ENCODE results near the gene TFF1. TPM values are rescaled to one million over a fixed set of nuclear protein-coding genes. Genes with fewer than 3 reads are reported as not detected.

The TFF1 gene
- total RNA-seq, 1 experiment from 2014 or later, result not detected

DNA sequence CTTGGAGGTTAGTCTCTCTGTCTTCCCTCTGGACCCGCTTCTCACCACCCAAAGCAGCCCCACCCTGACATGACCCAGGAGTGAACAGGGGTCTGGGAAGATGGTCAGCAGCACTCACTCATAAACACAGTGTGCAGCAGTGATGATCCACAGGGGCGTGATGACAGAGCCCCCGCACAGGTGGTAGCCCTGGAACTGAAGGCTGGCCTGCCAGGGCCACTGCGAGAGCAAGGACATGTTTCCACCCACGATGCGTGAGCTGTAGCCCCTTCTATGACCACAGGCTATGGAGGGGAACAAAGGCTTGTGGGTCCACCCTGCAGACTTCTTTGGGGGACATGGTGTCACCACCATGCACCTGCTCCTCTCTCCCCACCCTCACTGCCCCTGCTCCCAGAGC lies 16.6 kb upstream of the TFF1 start:
- DNase-seq (ENCODE audit: low read depth), result no peak

- DNase-seq (ENCODE audit: low read depth), result peak; percentile 9
Observed at GRCh38 chr21:42381347-42381984, 15.1 kb upstream of the TFF1 start.

GRCh38 chr21:42379426-42380215 lies 13.3 kb upstream of the TFF1 start:
- DNase-seq (ENCODE audit: low read depth), result no peak

DNA sequence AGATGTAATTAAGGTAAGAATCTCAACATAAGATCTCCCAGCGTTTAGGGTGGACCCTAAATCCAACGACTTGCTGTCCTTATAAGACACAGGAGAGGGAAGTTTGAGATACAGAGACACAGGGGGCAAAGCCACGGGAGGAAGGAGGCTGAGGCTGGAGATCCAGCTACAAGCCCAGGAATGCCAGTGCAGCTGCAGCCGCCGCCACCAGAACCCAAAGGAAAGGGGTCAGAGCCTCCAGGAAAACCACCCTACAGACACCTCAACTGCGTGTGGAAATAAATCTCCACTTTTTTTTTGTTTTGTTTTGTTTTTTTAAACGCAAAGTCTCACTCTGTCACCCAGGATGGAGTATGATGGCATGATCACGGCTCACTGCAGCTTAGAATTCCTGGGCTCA lies 12.1 kb upstream of the TFF1 start:
- no peak for DNase-seq (ENCODE audit: low read depth)

- DNase-seq (ENCODE audit: low read depth), result no peak
Observed at GRCh38 chr21:42377951-42378340, 11.6 kb upstream of the TFF1 start.

GRCh38 chr21:42377211-42377950 lies 11.0 kb upstream of the TFF1 start:
- DNase-seq (ENCODE audit: low read depth), result no peak

GRCh38 chr21:42376338-42376982 lies 10.1 kb upstream of the TFF1 start:
- no peak for DNase-seq (ENCODE audit: low read depth)

DNA sequence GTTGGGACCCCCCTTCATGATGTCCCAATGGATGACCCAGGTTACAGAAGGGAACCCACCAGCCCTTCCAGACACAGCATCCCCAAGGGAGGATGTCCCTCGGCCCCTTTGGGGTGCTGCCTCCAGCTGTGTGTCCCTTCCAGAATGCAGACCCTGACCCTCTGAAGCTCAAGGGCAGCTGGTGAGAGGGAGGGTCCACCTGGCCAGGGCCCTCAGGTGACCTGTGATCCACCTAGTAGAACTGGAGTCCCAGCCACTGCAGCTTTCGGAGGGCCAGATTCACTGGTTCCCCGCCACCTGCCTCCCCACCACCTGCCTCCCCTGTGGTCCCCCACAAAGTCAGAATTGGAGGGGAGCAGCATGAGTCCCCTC lies 9.6 kb upstream of the TFF1 start:
- no peak for DNase-seq (ENCODE audit: low read depth)

GRCh38 chr21:42375506-42375905 lies 9.2 kb upstream of the TFF1 start:
- no peak for DNase-seq (ENCODE audit: low read depth)

DNA sequence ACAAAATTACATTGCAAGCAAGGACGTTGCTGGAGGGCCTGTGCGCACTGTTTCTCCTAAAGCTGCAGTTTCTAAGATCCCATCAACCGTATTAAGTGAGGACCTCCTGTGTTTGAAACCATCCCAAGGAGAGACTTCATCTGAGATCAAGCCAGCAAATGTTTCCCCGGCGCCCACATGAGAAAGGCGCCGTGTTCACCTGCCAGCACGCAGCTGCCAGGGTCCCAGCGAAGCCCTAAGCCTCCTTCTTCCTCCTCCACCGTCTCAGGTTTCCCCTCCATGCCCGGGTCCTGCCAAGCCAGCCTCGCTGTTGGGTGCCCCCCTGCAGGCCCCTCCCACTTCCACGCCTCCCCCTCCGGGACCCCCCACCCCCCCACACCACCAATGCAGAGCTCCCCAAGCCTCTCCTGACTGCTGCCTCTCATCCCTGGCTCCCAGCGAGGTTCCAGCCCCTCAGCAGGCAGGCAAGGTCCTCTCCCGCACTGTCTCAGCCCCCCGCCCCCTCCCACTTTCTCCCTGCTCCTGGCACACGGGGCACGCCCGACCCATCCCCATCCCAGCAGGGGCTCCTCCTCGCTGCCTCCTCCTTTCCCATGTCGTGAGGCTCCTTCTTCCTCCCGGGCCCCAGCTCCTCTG lies 8.6 kb upstream of the TFF1 start:
- no peak for DNase-seq (ENCODE audit: low read depth)

GRCh38 chr21:42374457-42374856 lies 8.1 kb upstream of the TFF1 start:
- no peak for DNase-seq (ENCODE audit: low read depth)

GRCh38 chr21:42373908-42374455 lies 7.6 kb upstream of the TFF1 start:
- no peak for DNase-seq (ENCODE audit: low read depth)

DNA sequence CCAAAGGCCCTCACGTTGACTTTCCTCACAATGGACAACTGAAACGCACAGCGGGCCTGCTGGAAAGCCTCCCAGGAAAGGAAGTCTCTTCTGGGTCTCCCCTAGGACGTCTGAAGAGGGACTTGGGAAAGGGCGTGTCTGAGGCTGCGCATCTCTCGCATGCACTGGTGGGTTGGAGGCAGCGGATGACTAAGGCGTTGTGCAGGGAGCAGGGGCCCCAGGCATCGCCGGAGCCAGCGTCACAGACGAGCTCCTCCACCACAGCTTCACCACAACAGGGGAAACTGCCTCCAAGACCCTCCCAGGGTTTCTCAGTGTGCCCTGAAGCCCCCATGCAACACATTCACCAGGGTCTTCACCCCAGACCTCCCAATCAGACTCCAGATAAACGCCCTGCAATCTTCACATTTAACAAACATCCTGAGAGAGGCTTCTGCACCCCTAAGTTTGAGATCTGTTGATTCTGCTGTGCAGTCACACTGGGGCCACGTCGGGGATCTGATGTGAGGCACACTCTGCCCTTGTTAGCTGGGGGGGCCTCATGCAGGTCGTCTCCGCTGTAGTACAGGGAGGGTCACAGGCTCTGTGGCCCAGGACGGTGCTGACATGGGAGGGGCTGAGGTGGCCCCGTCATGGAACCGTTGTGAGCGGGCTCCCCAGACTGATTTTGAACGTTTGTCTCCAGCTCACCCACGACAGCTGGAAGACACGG lies 7.0 kb upstream of the TFF1 start:
- no peak for DNase-seq (ENCODE audit: low read depth)

- no peak for DNase-seq (ENCODE audit: low read depth)
Observed at GRCh38 chr21:42370894-42371654, 4.7 kb upstream of the TFF1 start.

DNA sequence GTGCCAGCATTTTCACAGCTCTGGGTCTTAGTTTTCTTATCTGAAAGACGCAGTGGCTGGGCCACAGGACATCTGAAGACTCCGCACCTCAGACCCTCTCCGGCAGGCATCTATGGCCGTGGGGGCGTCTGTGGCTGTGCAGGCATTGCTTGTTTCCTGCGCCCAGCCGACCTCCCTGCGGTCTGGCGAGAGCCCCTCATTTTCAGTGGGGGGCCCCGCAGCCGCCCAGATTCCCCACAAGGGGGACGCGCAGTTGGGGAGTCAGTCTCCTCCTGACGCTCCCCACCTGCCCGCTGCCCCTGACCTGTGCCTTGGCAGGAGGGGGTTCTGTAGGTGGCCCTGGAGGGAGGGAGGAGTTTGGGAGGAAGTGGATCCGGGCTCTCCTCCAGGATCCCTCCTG lies 3.5 kb upstream of the TFF1 start:
- DNase-seq (ENCODE audit: low read depth), result no peak

- no peak for DNase-seq (ENCODE audit: low read depth)
Observed at GRCh38 chr21:42367367-42368165, 1.2 kb upstream of the TFF1 start.

DNA sequence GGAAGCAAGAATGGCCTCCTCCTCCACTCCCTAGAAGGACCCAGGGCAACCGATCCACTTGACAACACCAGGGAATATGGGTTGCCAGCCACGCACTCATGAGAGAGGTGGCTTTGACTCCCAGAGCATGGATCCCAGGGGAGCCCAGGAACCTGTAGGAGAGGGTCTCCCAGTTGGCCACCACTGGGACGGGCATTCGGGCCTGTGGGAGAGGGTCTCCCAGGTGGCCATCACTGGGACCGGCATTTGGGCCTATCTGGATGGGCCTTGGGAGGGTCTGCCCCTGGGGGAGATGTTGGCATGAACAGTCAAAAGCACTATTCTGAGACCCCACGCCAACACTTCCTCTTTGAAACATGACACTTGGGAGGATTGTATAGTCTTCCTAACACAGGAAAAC lies 565 bp downstream of the TFF1 start:
- no peak for DNase-seq (ENCODE audit: low read depth)

DNA sequence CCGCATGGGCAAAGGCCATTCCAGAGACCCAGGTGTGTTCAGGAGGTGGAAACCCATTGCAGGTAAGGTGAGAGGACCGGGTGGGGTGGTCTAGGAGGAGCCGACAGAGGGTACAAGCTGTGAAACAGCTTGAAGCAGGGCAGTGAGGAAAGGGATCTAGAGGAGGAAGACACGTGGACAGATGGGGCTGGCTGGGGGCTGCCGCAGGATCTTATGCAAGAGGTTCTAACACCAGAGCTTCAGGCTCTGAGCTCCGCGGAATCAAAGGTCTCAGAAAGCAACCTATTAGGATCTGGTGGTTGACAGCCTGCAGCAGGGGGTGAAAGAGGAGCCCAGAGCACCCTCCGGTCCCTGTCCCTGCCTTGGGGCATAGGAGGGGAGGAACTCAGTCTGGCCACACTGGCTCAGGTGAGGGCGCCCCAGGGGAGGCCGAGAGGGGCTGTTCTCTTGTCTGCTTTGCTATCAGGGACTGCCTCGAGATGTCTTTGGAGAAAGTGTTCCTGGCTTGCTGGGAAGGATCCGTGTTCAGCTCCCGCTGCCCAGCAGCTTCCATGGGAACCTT lies 1.9 kb downstream of the TFF1 start:
- no peak for DNase-seq (ENCODE audit: low read depth)

GRCh38 chr21:42363312-42363711 lies 3.0 kb downstream of the TFF1 start:
- no peak for DNase-seq (ENCODE audit: low read depth)
